K562 (cell line): ENCODE measurements around the gene CMPK1. TPM values are rescaled to one million over a fixed set of nuclear protein-coding genes. Genes with fewer than 3 reads are reported as not detected.
A peak's percentile ranks its signal among the peaks of the same experiment; 100 is the strongest.

ENCODE experiments used
- BMI1 ChIP-seq: fragments of 150-350 bp; IDR thresholded peaks from 2 replicates; pipeline ENCODE4 v1.6.1; 2014; ENCODE audit warnings: low read length
- CBFA2T3 ChIP-seq: fragments of 450-650 bp; IDR thresholded peaks from 2 replicates; pipeline ENCODE4 v1.6.1; 2017
- ELK3 ChIP-seq: fragments of 450-650 bp; formaldehyde crosslinking; IDR thresholded peaks from 2 replicates; pipeline ENCODE4 v1.4.0; 2020; ENCODE audit warnings: mild to moderate bottlenecking
- ERF ChIP-seq: fragments of 450-650 bp; formaldehyde crosslinking; IDR thresholded peaks from 2 replicates; pipeline ENCODE4 v1.4.0; 2020; ENCODE audit warnings: mild to moderate bottlenecking, mixed read lengths
- FOXM1 ChIP-seq, 2 experiments: fragments of 450-650 bp in 1 of 2; sonication (generic) in 1 of 2; formaldehyde crosslinking in 1 of 2; IDR thresholded peaks; 2 replicates each; pipeline versions ENCODE4 v1.6.1 to v1.9.0; 2017 to 2022; ENCODE audit warnings: low read depth in 2 of 2, mild to moderate bottlenecking in 2 of 2, missing genetic modification reagents in 1 of 2, moderate library complexity in 1 of 2
- GABPB2 ChIP-seq: fragments of 250-450 bp; sonication (Bioruptor Pico); conservative IDR thresholded peaks from 2 replicates; pipeline ENCODE4 v1.5.1; 2021; ENCODE audit warnings: mild to moderate bottlenecking
- HDAC3 ChIP-seq: fragments of 450-650 bp; IDR thresholded peaks from 2 replicates; pipeline ENCODE4 v1.6.1; 2018; ENCODE audit warnings: borderline replicate concordance, mild to moderate bottlenecking, moderate library complexity; ENCODE audit not compliant: partially characterized antibody
- ID3 ChIP-seq, 2 experiments: fragments of 250-450 bp in 1 of 2; fragments of 450-650 bp in 1 of 2; sonication (Bioruptor Pico) in 1 of 2; IDR thresholded peaks; 2 replicates each; pipeline versions ENCODE4 v1.6.1 to v1.8.0; 2016 to 2021; ENCODE audit warnings: mild to moderate bottlenecking in 2 of 2, moderate library complexity in 2 of 2, missing compliant biosample characterization in 1 of 2, missing genetic modification characterization in 1 of 2
- MAX ChIP-seq: sonication (generic); formaldehyde crosslinking; IDR thresholded peaks from 2 replicates; pipeline ENCODE4 v1.9.0; 2022; ENCODE audit warnings: mild to moderate bottlenecking, missing genetic modification reagents
- PHF21A ChIP-seq: fragments of 450-650 bp; IDR thresholded peaks from 2 replicates; pipeline ENCODE4 v1.6.1; 2017; ENCODE audit warnings: low read depth, borderline replicate concordance
- RCOR1 ChIP-seq, 2 experiments: IDR thresholded peaks; 2 replicates each; pipeline ENCODE4 v1.6.1; 2012; ENCODE audit warnings: low read depth in 2 of 2, low read length in 2 of 2, borderline replicate concordance in 1 of 2, improper control_type of control experiment in 1 of 2
- SMARCA4 ChIP-seq: fragments of 450-650 bp; IDR thresholded peaks from 2 replicates; pipeline ENCODE4 v1.6.1; 2016
- SP1 ChIP-seq: sonication (generic); formaldehyde crosslinking; IDR thresholded peaks from 2 replicates; pipeline ENCODE4 v1.8.1; 2022; ENCODE audit warnings: mild to moderate bottlenecking, missing genetic modification reagents
- SRSF3 ChIP-seq: fragments of 200-400 bp; formaldehyde crosslinking; IDR thresholded peaks from 2 replicates; pipeline ENCODE4 v1.6.1; 2016; ENCODE audit warnings: mild to moderate bottlenecking, low read length, moderate library complexity; ENCODE audit not compliant: insufficient read depth
- SRSF7 ChIP-seq: fragments of 200-400 bp; formaldehyde crosslinking; optimal IDR thresholded peaks from 2 replicates; pipeline ENCODE3; 2017; ENCODE audit warnings: mild to moderate bottlenecking, low read depth, low read length
- STAT5B ChIP-seq: fragments of 250-450 bp; sonication (Bioruptor Pico); IDR thresholded peaks from 2 replicates; pipeline ENCODE4 v1.8.0; 2021; ENCODE audit warnings: mild to moderate bottlenecking, inconsistent platforms
- TAF1 ChIP-seq: IDR thresholded peaks from 2 replicates; pipeline ENCODE4 v1.6.1; 2011; ENCODE audit warnings: mild to moderate bottlenecking, low read length, moderate library complexity; ENCODE audit not compliant: insufficient read depth, control insufficient read depth, severe bottlenecking; ENCODE audit errors: extremely low read depth
- TAF15 ChIP-seq: fragments of 200-400 bp; formaldehyde crosslinking; IDR thresholded peaks from 2 replicates; pipeline ENCODE4 v1.6.1; 2017; ENCODE audit warnings: mild to moderate bottlenecking, low read depth, low read length, moderate library complexity
- TEAD4 ChIP-seq, 2 experiments: sonication (generic) in 1 of 2; formaldehyde crosslinking in 1 of 2; IDR thresholded peaks; 2 replicates each; pipeline versions ENCODE4 v1.6.1 to v1.8.0; 2012 to 2022; ENCODE audit warnings: borderline replicate concordance in 1 of 2, inconsistent platforms in 1 of 2, low read length in 1 of 2, mild to moderate bottlenecking in 1 of 2, missing genetic modification reagents in 1 of 2
- YY1 ChIP-seq, 3 experiments: IDR thresholded peaks; 2 replicates each; pipeline ENCODE4 v1.6.1; 2011; ENCODE audit warnings: low read length in 2 of 3, mild to moderate bottlenecking in 2 of 3, moderate library complexity in 2 of 3, borderline replicate concordance in 1 of 3, control low read depth in 1 of 3, low read depth in 1 of 3; ENCODE audit not compliant: insufficient read depth in 3 of 3, insufficient replicate concordance in 2 of 3, control insufficient read depth in 1 of 3, insufficient read length in 1 of 3; ENCODE audit errors: extremely low read depth in 1 of 3
- ZNF274 ChIP-seq: IDR thresholded peaks from 2 replicates; pipeline ENCODE4 v1.6.1; 2011; ENCODE audit warnings: low read depth, mild to moderate bottlenecking, low read length, moderate library complexity, borderline replicate concordance
- ZNF696 ChIP-seq: fragments of 250-450 bp; sonication (Bioruptor Pico); conservative IDR thresholded peaks from 2 replicates; pipeline ENCODE4 v1.4.0; 2020; ENCODE audit warnings: mild to moderate bottlenecking, moderate library complexity
- ZSCAN32 ChIP-seq: fragments of 450-650 bp; formaldehyde crosslinking; IDR thresholded peaks from 2 replicates; pipeline ENCODE4 v1.4.0; 2020; ENCODE audit warnings: mild to moderate bottlenecking, moderate library complexity
- polyA plus RNA-seq, 8 experiments: library from polyadenylated mRNA; depleted of rRNA in 4 of 8; stranded (reverse) in 5 of 8; unstranded in 3 of 8; fragments of >200 nt; fragmentation: Nextera tagmentation in 2 of 8; fragmentation: Illumina TruSeq in 1 of 8; extraction: Ambion mirVana in 2 of 8; extraction: Trizol in 1 of 8; gene quantifications; 2 replicates each; pipeline versions ENCODE4 v1.2.1 to v1.2.3, GENCODE V29; 2011 to 2014; ENCODE audit warnings: inconsistent platforms in 1 of 8, missing spikeins in 1 of 8
- total RNA-seq, 7 experiments: library from RNA; depleted of rRNA in 6 of 7; stranded (reverse); fragments of >200 nt in 6 of 7; fragmentation: Illumina TruSeq in 2 of 7; extraction: Trizol in 2 of 7; gene quantifications; 2 replicates each; pipeline versions ENCODE4 v1.2.1 to v1.2.3, GENCODE V29; 2011 to 2021; ENCODE audit warnings: low replicate concordance in 1 of 7
- TF ChIP-seq, protein P1 (sequence below): fragments of 250-450 bp; sonication (Bioruptor Pico); IDR thresholded peaks from 2 replicates; pipeline ENCODE4 v1.5.0; 2021

The CMPK1 gene
- total and polyA plus RNA-seq, 9 of the 15 experiments (the other 6 are each of a cell fraction or from before 2014, with no cell fraction given) = 54.5 to 197 (median 116) TPM

GRCh38 chr1:47313915-47314664, 19.5 kb upstream of the CMPK1 start, which contains the start of gene STIL (continued):
- TF ChIP-seq HDAC3 = no peak
- TF ChIP-seq TAF1 = peak; percentile 85
- TF ChIP-seq ZSCAN32 (CRISPR knock-in tag) = no peak
- TF ChIP-seq, protein P1, sequence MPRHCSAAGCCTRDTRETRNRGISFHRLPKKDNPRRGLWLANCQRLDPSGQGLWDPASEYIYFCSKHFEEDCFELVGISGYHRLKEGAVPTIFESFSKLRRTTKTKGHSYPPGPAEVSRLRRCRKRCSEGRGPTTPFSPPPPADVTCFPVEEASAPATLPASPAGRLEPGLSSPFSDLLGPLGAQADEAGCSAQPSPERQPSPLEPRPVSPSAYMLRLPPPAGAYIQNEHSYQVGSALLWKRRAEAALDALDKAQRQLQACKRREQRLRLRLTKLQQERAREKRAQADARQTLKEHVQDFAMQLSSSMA (CRISPR knock-in tag) = no peak
- TF ChIP-seq BMI1 = no peak
- peak; percentile 79 for TF ChIP-seq SP1 (CRISPR knock-in tag)
- TF ChIP-seq STAT5B = no peak
- TF ChIP-seq SRSF3 = no peak
- TF ChIP-seq SRSF7 = no peak
- TF ChIP-seq RCOR1 (IDR thresholded peaks at IDR 0.05; ENCODE audit: borderline replicate concordance in 1 of 2, low read depth in 2 of 2, low read length in 2 of 2) = peak in 1 of 2 experiments; percentile 50; a peak in 2 of 4 replicates
- TF ChIP-seq PHF21A = 0 out of 2 replicates have a peak, but pooled peaks have one; percentile 12
- TF ChIP-seq ELK3 = no peak
- no peak for TF ChIP-seq ZNF274
- TF ChIP-seq ZNF696 (CRISPR knock-in tag) = no peak
- TF ChIP-seq ERF (CRISPR knock-in tag) = peak; percentile 77; the same call in 1 of the 2 replicates
- TF ChIP-seq MAX (CRISPR knock-in tag) = peak; percentile 46
- no peak for TF ChIP-seq TEAD4 (IDR thresholded peaks at IDR 0.05; ENCODE audit: low read length)
- TF ChIP-seq TEAD4 (CRISPR knock-in tag; IDR thresholded peaks at IDR 0.05; ENCODE audit: borderline replicate concordance) = no peak
- TF ChIP-seq CBFA2T3 = no peak
- TF ChIP-seq YY1 (IDR thresholded peaks at IDR 0.05; ENCODE audit: borderline replicate concordance in 1 of 3, control insufficient read depth in 1 of 3, extremely low read depth in 1 of 3, insufficient read depth in 3 of 3, insufficient read length in 1 of 3, insufficient replicate concordance in 2 of 3, low read depth in 1 of 3, low read length in 2 of 3) = peak in 2 of 3 experiments; percentile 48 to 79
- TF ChIP-seq TAF15 = no peak
- TF ChIP-seq ID3 (CRISPR knock-in tag; IDR thresholded peaks at IDR 0.05) = no peak
- no peak for TF ChIP-seq ID3 (tag; IDR thresholded peaks at IDR 0.05)
- TF ChIP-seq FOXM1 (IDR thresholded peaks at IDR 0.05; ENCODE audit: low read depth) = peak; percentile 99
- TF ChIP-seq FOXM1 (CRISPR knock-in tag; IDR thresholded peaks at IDR 0.05; ENCODE audit: low read depth) = peak; percentile 80; the same call in 1 of the 2 replicates
- TF ChIP-seq SMARCA4 = no peak; the same call in 1 of the 2 replicates
- no peak for TF ChIP-seq GABPB2
